ENCODE results near the gene AGAP1. TPM values are rescaled to one million over a fixed set of nuclear protein-coding genes. Genes with fewer than 3 reads are reported as not detected.

AGAP1 gene
- total and polyA plus RNA-seq, 11 donors, result 5.9 to 21.6 (median 18.9) TPM

DNA sequence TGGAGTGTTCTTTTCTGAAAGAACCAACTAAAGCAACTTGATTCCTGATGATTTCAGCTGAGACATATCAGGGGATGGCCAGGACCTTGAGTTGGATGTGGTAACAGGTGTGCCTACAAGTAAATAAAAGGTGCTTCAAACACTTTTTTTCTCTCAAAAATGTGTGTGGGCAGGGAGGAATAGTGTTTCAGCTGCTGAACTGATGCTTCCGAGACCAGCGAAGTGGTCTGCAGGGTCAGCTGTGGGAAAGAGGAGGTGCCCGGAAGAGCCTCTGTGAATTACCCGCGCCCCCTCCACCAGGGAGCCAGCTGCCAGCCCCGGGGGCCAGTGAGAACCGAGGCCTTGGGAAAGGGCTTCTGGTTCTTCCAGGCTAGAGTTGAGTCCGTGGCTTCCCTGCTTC lies 425.0 kb downstream of the AGAP1 start:
- Histone ChIP-seq H3K4me3 (no peak overlapping the region), H3K9me3 (peaks cover 0 to 12% (median 0%) of the 10 kb centered on the region in 12 donors), H3K27me3 (no peaks in the 10 kb centered on the region), H3K36me3 (peaks cover 0 to 21% (median 7%) of the 10 kb centered on the region in 9 donors), H3K4me1 (no peaks in the 10 kb centered on the region), H3K27ac (no peak overlapping the region)
- no peak for DNase-seq
- 94 to 97% (median 95%) methylated on average over 8 of the region's 8 CpGs for WGBS, 4 donors
- intact Hi-C loops (cut with DNase I), result no loop called here
- TF ChIP-seq POLR2A (IDR thresholded peaks at IDR 0.05), result no peak
- TF ChIP-seq, protein P1, sequence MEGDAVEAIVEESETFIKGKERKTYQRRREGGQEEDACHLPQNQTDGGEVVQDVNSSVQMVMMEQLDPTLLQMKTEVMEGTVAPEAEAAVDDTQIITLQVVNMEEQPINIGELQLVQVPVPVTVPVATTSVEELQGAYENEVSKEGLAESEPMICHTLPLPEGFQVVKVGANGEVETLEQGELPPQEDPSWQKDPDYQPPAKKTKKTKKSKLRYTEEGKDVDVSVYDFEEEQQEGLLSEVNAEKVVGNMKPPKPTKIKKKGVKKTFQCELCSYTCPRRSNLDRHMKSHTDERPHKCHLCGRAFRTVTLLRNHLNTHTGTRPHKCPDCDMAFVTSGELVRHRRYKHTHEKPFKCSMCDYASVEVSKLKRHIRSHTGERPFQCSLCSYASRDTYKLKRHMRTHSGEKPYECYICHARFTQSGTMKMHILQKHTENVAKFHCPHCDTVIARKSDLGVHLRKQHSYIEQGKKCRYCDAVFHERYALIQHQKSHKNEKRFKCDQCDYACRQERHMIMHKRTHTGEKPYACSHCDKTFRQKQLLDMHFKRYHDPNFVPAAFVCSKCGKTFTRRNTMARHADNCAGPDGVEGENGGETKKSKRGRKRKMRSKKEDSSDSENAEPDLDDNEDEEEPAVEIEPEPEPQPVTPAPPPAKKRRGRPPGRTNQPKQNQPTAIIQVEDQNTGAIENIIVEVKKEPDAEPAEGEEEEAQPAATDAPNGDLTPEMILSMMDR (IDR thresholded peaks at IDR 0.05), result no peak
- no peak for ATAC-seq

DNA sequence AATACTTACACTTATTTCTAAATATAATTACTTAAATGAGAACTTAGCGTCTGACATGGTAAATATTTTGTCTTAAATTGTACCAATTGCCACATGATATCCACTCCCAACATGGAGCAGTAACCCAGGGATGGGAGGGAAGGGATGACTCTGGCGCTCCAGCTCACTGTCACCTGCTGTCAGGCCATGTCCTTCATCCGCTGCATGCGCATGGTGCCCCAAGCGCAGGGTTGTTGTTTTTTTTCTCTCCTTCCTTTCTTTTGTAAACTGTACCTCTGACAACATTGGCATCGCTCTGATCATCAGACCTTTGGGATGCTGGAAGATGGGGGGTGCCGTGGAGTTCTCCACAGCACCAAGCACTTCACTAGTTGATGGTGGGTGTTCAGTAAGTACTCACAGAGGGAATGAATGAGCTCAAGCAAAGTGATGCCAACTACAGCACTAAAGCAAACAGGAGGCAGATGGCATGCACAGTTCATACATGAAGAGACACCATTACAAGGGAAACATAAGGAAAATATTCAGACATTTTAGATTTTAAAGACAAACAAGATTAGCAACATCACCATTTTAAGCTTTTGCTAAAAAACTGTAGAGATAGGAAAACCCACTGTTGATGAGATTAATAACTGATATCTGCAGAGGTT lies 426.5 kb downstream of the AGAP1 start:
- H3K4me1 ChIP-seq, result no peaks in the 10 kb centered on the region
- no peaks in the 10 kb centered on the region for H3K27me3 ChIP-seq
- H3K9me3 ChIP-seq, result peaks cover 0 to 9% (median 0%) of the 10 kb centered on the region in 12 donors
- no peak overlapping the region for H3K27ac ChIP-seq
- ATAC-seq, result no peak
- TF ChIP-seq, protein P1 (IDR thresholded peaks at IDR 0.05), result no peak
- no peak for TF ChIP-seq POLR2A (IDR thresholded peaks at IDR 0.05)
- 97 to 99% (median 98%) methylated on average over 7 of the region's 7 CpGs for WGBS, 4 donors
- DNase-seq, result no peak
- no peak overlapping the region for H3K4me3 ChIP-seq
- H3K36me3 ChIP-seq, result peaks cover 0 to 15% (median 0%) of the 10 kb centered on the region in 9 donors
- intact Hi-C loops (cut with DNase I), result no loop called here

- H3K4me1 ChIP-seq, result no peaks in the 10 kb centered on the region
- H3K4me3 ChIP-seq, result no peak overlapping the region
- H3K27me3 ChIP-seq, result no peaks in the 10 kb centered on the region
- H3K36me3 ChIP-seq, result peaks cover 0 to 15% (median 0%) of the 10 kb centered on the region in 9 donors
- no peak for DNase-seq
- no peak for ATAC-seq
- no peaks in the 10 kb centered on the region for H3K9me3 ChIP-seq
- 86 to 92% (median 90%) methylated on average over 15 of the region's 15 CpGs for WGBS, 4 donors
- TF ChIP-seq, protein P1 (IDR thresholded peaks at IDR 0.05), result no peak
- TF ChIP-seq POLR2A (IDR thresholded peaks at IDR 0.05), result no peak
- intact Hi-C loops (cut with DNase I), result no loop called here
- H3K27ac ChIP-seq, result no peak overlapping the region
These were observed 427.8 kb downstream of the AGAP1 start for GRCh38 chr2:235921508-235922191.

- DNase-seq (no peak), ATAC-seq (no peak)
- WGBS, 4 donors, result 93 to 94% (median 94%) methylated on average over 10 of the region's 10 CpGs
These were observed 429.0 kb downstream of the AGAP1 start for GRCh38 chr2:235922839-235923238.

More at GRCh38 chr2:235922839-235923238, 429.0 kb downstream of the AGAP1 start:
- no peaks in the 10 kb centered on the region for H3K9me3 ChIP-seq
- TF ChIP-seq POLR2A (IDR thresholded peaks at IDR 0.05), result no peak
- TF ChIP-seq, protein P1 (IDR thresholded peaks at IDR 0.05), result no peak
- H3K36me3 ChIP-seq, result peaks cover 0 to 12% (median 0%) of the 10 kb centered on the region in 9 donors
- H3K4me1 ChIP-seq, result no peaks in the 10 kb centered on the region
- no peak overlapping the region for H3K4me3 ChIP-seq
- H3K27me3 ChIP-seq, result no peaks in the 10 kb centered on the region
- intact Hi-C loops (cut with DNase I), result no loop called here
- H3K27ac ChIP-seq, result no peak overlapping the region

Measured in heart left ventricle (tissue), 16 donors.